Vagina (tissue), 2 donors: Measurements from ENCODE around the gene TENT5C. TPM values are rescaled to one million over a fixed set of nuclear protein-coding genes. Genes with fewer than 3 reads are reported as not detected.
A peak's percentile ranks its signal among the peaks of the same experiment; 100 is the strongest.

ENCODE experiments used
- DNase-seq, 2 donors: peaks; one replicate each; pipeline ENCODE4 v3.0.0-alpha.2; 2017; ENCODE audit errors: extremely low spot score in 2 of 2
- H3K27ac ChIP-seq: fragments of 200-600 bp; sonication (generic); one replicate; pipeline ENCODE4 v1.5.1; 2019
- H3K27me3 ChIP-seq: fragments of 200-600 bp; sonication (generic); one replicate; pipeline ENCODE4 v1.5.1; 2019
- H3K36me3 ChIP-seq, 2 donors: fragments of 200-600 bp; sonication (generic); one replicate each; pipeline ENCODE4 v1.5.1; 2017 to 2019
- H3K4me1 ChIP-seq: fragments of 200-600 bp; sonication (generic); one replicate; pipeline ENCODE4 v1.5.1; 2019
- H3K4me3 ChIP-seq, 2 donors: fragments of 200-600 bp; sonication (generic); 1 replicate in 1 of 2; 2 replicates in 1 of 2; pipeline ENCODE4 v1.5.1; 2016 to 2019
- H3K9me3 ChIP-seq: fragments of 200-600 bp; sonication (generic); one replicate; pipeline ENCODE4 v1.5.1; 2019
- CTCF ChIP-seq, 3 experiments: fragments of 450-650 bp in 2 of 3; fragments of 200-600 bp in 1 of 3; sonication (generic) in 1 of 3; IDR thresholded peaks; one replicate each; pipeline ENCODE4 v1.5.1; 2017 to 2019; ENCODE audit warnings: antibody characterized with exemption in 3 of 3, mild to moderate bottlenecking in 2 of 3, moderate library complexity in 2 of 3
- POLR2A ChIP-seq, 2 donors: fragments of 450-650 bp; IDR thresholded peaks; one replicate each; pipeline ENCODE4 v1.6.1; 2017; ENCODE audit warnings: antibody characterized with exemption in 2 of 2, mild to moderate bottlenecking in 2 of 2, moderate library complexity in 2 of 2
- POLR2AphosphoS5 ChIP-seq, 2 donors: sonication (generic); formaldehyde crosslinking; IDR thresholded peaks; one replicate each; pipeline ENCODE4 v1.9.0; 2017; ENCODE audit warnings: antibody characterized with exemption in 2 of 2, mild to moderate bottlenecking in 2 of 2, low read depth in 1 of 2; ENCODE audit not compliant: insufficient read depth in 1 of 2
- intact Hi-C: fragments of 100-400 bp; cut with DNase I; formaldehyde crosslinking; loops from one replicate; pipeline ENCODE4 v1.15.1; 2023
- total RNA-seq: library from RNA; depleted of rRNA; stranded (reverse); fragments of >200 nt; gene quantifications from one replicate; pipeline ENCODE4 v1.2.3, GENCODE V29; 2016

Gene TENT5C
- total RNA-seq, 1 donor from 2014 or later: 4.2 TPM

- Histone ChIP-seq H3K27ac (no peak overlapping the region), H3K27me3 (no peaks in the 10 kb centered on the region), H3K4me3 (no peak overlapping the region), H3K9me3 (no peaks in the 10 kb centered on the region), H3K4me1 (peaks cover 7% of the 10 kb centered on the region), H3K36me3 (no peaks in the 10 kb centered on the region)
- intact Hi-C loops: no loop called here
- DNase-seq: no peak
- TF ChIP-seq CTCF (IDR thresholded peaks at IDR 0.05) (no peak), POLR2A (IDR thresholded peaks at IDR 0.05) (no peak), POLR2AphosphoS5 (IDR thresholded peaks at IDR 0.05; ENCODE audit: insufficient read depth in 1 of 2, low read depth in 1 of 2) (no peak)
These were observed 4.9 kb upstream of the TENT5C start for GRCh38 chr1:117600966-117601365.

GRCh38 chr1:117602862-117603261 lies 3.0 kb upstream of the TENT5C start:
- no peak overlapping the region for H3K27ac ChIP-seq
- no peaks in the 10 kb centered on the region for H3K36me3 ChIP-seq
- intact Hi-C loops: no loop called here
- H3K4me1 ChIP-seq: peaks cover 17% of the 10 kb centered on the region
- no peak overlapping the region for H3K4me3 ChIP-seq
- no peaks in the 10 kb centered on the region for H3K27me3 ChIP-seq
- no peak for TF ChIP-seq POLR2AphosphoS5 (IDR thresholded peaks at IDR 0.05; ENCODE audit: insufficient read depth in 1 of 2, low read depth in 1 of 2)
- TF ChIP-seq POLR2A (IDR thresholded peaks at IDR 0.05): no peak
- no peak for TF ChIP-seq CTCF (IDR thresholded peaks at IDR 0.05)
- no peaks in the 10 kb centered on the region for H3K9me3 ChIP-seq
- DNase-seq: no peak

DNA sequence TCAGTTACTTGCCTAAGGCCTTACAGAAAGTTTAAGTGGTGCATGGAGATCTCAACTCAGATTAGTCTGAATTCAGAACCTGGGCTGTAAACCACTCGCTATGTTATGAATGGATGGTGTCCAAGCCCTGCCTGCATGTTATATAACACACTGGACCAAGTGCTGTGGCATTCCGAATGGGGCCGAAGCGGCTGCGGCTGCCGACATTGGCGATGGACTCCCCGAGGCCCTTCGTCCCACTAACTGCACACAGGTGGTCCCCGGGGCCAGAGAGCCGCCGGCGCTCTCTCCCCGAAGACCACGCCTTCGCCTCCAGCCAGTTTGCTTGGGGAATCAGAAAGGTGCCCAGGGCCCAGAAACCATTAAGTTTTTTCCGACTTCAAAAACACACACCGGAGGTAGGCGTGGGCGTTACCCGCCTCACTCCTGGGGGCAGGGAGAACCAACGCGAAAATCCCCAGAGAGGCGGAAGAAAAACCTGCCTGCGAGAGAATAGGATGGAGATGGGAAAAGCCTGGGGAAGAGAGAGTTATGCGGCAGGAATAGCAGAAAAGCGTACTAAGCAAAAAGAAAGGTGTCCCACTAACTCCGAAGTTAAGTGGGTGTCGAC lies 579 bp upstream of the TENT5C start:
- intact Hi-C loops: no loop called here
- peaks cover 26% of the 10 kb centered on the region for H3K4me1 ChIP-seq
- DNase-seq: peak; percentile 89 to 91
- H3K4me3 ChIP-seq: peak overlapping the region; percentile 86 to 94
- H3K9me3 ChIP-seq: no peaks in the 10 kb centered on the region
- H3K27me3 ChIP-seq: no peaks in the 10 kb centered on the region
- peak overlapping the region; percentile 83 for H3K27ac ChIP-seq
- H3K36me3 ChIP-seq: no peaks in the 10 kb centered on the region
- TF ChIP-seq CTCF (IDR thresholded peaks at IDR 0.05): no peak
- no peak for TF ChIP-seq POLR2A (IDR thresholded peaks at IDR 0.05)
- no peak for TF ChIP-seq POLR2AphosphoS5 (IDR thresholded peaks at IDR 0.05; ENCODE audit: insufficient read depth in 1 of 2, low read depth in 1 of 2)

GRCh38 chr1:117606649-117607430 lies 992 bp downstream of the TENT5C start:
- peaks cover 26% of the 10 kb centered on the region for H3K4me1 ChIP-seq
- peak overlapping the region; percentile 86 to 94 for H3K4me3 ChIP-seq
- TF ChIP-seq POLR2AphosphoS5 (IDR thresholded peaks at IDR 0.05; ENCODE audit: insufficient read depth in 1 of 2, low read depth in 1 of 2) (no peak), CTCF (IDR thresholded peaks at IDR 0.05) (no peak), POLR2A (IDR thresholded peaks at IDR 0.05) (no peak)
- no peaks in the 10 kb centered on the region for H3K9me3 ChIP-seq
- peak overlapping the region; percentile 83 for H3K27ac ChIP-seq
- intact Hi-C loops: no loop called here
- DNase-seq: peak in 1 of 2 donors; percentile 96
- H3K27me3 ChIP-seq: no peaks in the 10 kb centered on the region
- H3K36me3 ChIP-seq: no peaks in the 10 kb centered on the region

DNA sequence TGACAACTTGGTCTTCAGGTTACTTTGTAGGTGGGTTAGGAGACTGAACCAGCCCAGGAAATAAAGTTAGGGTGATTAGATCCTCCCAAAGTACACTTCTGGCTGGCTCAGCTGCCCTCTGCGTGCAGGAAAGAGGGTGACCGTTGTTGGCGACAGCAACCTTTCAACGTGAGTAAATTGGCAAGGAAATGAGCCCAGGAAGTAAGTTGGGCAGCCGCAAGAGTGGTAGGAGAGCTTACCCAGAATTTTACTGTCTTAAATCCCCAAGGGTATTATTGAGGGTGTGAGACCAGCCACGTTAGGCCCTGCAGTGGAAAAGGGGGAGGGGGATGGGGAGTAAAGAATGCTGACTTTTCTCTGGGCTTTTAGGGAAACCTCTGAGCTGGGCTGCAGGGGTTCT lies 1.6 kb downstream of the TENT5C start:
- intact Hi-C loops: no loop called here
- no peaks in the 10 kb centered on the region for H3K9me3 ChIP-seq
- H3K4me3 ChIP-seq: peak overlapping the region; percentile 86 to 94
- peaks cover 26% of the 10 kb centered on the region for H3K4me1 ChIP-seq
- DNase-seq: peak in 1 of 2 donors; percentile 52
- H3K27ac ChIP-seq: peak overlapping the region; percentile 83
- no peak for TF ChIP-seq POLR2AphosphoS5 (IDR thresholded peaks at IDR 0.05; ENCODE audit: insufficient read depth in 1 of 2, low read depth in 1 of 2)
- no peak for TF ChIP-seq CTCF (IDR thresholded peaks at IDR 0.05)
- no peak for TF ChIP-seq POLR2A (IDR thresholded peaks at IDR 0.05)
- H3K27me3 ChIP-seq: no peaks in the 10 kb centered on the region
- H3K36me3 ChIP-seq: no peaks in the 10 kb centered on the region
